Uterus (tissue), 2 donors: ENCODE measurements around the gene FGF7.

Experiments
- POLR2A ChIP-seq, 2 donors: fragments of 450-650 bp; IDR thresholded peaks; one replicate each; pipeline ENCODE4 v1.6.1; 2016; ENCODE audit warnings: antibody characterized with exemption in 2 of 2, mild to moderate bottlenecking in 1 of 2, moderate library complexity in 1 of 2
- TF ChIP-seq, protein P1 (sequence below), 4 experiments: fragments of 200-600 bp in 2 of 4; fragments of 450-650 bp in 2 of 4; sonication (generic) in 2 of 4; IDR thresholded peaks; one replicate each; pipeline ENCODE4 v1.5.1; 2016 to 2019; ENCODE audit warnings: antibody characterized with exemption in 4 of 4, mild to moderate bottlenecking in 2 of 4, moderate library complexity in 1 of 4

DNA sequence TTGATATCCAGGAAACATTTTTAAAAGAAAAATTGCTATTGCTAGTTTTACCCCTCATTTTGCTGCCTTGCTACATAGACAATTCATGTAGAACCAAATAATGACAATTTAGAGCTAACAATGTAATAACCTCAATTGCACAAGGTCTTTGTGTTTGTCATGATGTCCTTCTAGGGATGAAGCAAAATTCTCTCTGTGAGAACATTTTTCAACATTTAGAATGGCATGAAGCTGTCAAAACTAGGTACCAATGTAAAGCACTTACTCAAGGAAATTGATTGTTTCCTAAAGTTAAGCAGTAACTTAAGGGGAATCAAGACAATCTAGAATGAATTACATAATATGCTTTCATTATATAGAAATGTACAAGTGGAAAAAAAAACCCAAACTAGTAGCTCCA is 7.9 kb upstream of the FGF7 start:
- TF ChIP-seq, protein P1, sequence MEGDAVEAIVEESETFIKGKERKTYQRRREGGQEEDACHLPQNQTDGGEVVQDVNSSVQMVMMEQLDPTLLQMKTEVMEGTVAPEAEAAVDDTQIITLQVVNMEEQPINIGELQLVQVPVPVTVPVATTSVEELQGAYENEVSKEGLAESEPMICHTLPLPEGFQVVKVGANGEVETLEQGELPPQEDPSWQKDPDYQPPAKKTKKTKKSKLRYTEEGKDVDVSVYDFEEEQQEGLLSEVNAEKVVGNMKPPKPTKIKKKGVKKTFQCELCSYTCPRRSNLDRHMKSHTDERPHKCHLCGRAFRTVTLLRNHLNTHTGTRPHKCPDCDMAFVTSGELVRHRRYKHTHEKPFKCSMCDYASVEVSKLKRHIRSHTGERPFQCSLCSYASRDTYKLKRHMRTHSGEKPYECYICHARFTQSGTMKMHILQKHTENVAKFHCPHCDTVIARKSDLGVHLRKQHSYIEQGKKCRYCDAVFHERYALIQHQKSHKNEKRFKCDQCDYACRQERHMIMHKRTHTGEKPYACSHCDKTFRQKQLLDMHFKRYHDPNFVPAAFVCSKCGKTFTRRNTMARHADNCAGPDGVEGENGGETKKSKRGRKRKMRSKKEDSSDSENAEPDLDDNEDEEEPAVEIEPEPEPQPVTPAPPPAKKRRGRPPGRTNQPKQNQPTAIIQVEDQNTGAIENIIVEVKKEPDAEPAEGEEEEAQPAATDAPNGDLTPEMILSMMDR (IDR thresholded peaks at IDR 0.05), result no peak
- no peak for TF ChIP-seq POLR2A (IDR thresholded peaks at IDR 0.05)
